Retinal pigment epithelial cell (primary cell): ENCODE data around the gene GRAP2.

Experiments
- DNase-seq: peaks from one replicate; pipeline ENCODE4 v3.0.0-alpha.2; 2010; ENCODE audit warnings: low read depth
- H3K4me3 ChIP-seq: 2 replicates; pipeline ENCODE4 v1.5.1; 2011; ENCODE audit warnings: mild to moderate bottlenecking, low read length, control low read depth, moderate library complexity
- TF ChIP-seq, protein P1 (sequence below): conservative IDR thresholded peaks from 2 replicates; pipeline ENCODE4 v1.5.1; 2011; ENCODE audit warnings: low read depth, low read length, control low read depth, inconsistent platforms

GRAP2 gene

DNA sequence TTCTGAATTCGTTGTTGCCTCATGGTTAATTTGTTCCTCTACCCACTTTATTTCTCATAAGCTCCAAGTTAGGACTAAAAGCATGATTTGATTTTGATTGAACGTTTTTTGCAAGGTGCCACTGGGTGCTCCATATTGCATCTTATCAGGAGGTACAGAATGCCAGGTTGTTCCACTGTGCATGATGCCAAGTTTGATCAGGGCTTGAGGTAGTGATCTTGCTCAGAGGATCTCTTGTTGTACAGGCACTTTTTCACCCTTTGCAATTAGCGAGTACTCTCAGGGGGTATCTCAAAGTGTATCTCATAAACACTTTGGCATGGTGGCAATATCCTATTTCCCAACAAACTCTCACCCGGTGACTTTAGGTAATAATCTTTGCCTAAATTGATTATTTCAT lies 4.0 kb downstream of the GRAP2 start:
- DNase-seq, result no peak
- TF ChIP-seq, protein P1, sequence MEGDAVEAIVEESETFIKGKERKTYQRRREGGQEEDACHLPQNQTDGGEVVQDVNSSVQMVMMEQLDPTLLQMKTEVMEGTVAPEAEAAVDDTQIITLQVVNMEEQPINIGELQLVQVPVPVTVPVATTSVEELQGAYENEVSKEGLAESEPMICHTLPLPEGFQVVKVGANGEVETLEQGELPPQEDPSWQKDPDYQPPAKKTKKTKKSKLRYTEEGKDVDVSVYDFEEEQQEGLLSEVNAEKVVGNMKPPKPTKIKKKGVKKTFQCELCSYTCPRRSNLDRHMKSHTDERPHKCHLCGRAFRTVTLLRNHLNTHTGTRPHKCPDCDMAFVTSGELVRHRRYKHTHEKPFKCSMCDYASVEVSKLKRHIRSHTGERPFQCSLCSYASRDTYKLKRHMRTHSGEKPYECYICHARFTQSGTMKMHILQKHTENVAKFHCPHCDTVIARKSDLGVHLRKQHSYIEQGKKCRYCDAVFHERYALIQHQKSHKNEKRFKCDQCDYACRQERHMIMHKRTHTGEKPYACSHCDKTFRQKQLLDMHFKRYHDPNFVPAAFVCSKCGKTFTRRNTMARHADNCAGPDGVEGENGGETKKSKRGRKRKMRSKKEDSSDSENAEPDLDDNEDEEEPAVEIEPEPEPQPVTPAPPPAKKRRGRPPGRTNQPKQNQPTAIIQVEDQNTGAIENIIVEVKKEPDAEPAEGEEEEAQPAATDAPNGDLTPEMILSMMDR, result no peak
- H3K4me3 ChIP-seq, result no peak overlapping the region

DNA sequence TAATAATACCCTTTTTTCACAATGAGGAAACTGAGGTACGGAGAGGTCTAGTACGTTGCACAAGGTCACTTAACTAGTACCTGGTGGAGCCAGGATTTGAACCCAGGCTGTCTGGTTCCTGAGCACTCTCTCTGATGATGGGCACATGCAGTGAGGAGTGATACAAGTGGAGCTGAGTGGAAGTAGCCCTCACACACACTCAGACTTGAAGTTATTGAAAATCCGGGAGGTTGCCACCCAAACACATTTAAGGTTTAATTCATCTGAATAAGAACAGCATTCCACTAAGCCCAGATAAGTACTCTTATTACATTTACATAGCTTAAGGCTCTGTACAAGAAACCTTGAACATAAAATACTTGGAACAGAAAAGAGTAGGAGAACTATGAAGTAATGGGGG lies 4.8 kb downstream of the GRAP2 start:
- TF ChIP-seq, protein P1, result no peak
- no peak overlapping the region for H3K4me3 ChIP-seq
- no peak for DNase-seq

DNA sequence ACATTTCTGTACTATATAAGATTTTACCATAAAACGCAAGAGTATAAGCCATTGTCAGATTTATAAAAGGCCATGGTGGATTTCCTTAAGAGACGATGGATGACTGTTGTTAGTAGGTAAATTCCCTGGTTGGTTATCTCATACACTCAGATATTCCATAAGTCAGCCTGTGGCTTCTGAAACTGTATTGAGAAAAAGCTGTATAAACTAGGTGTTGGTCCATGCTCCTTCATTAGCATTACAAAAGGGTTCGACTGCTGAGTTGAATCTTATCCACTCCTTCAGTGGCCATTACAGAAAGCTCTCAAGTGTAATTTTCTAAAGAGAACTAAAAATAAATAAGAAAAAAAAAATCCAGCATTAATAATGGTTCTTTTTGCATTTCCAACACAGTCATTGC lies 5.3 kb downstream of the GRAP2 start:
- no peak for DNase-seq
- no peak overlapping the region for H3K4me3 ChIP-seq
- TF ChIP-seq, protein P1, result no peak

DNA sequence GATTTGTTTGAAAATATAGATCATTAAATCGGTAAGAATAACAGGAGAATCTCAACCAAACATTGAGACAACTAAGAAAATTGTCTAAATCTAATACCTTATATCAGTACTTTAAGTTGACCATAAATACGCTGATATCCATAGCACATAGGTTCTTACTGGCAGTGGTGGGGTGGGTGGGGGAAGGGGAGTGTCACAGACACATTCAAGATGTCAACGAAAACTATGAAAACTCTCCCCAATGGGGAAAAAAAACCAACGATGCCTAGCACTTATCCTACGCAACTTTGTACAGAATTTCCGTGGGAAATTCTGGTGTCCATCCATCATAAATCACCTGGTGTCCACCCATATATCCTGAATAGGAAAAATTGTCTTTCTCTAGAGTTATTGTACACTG lies 6.2 kb downstream of the GRAP2 start:
- no peak for DNase-seq
- H3K4me3 ChIP-seq, result no peak overlapping the region
- TF ChIP-seq, protein P1, result no peak

DNA sequence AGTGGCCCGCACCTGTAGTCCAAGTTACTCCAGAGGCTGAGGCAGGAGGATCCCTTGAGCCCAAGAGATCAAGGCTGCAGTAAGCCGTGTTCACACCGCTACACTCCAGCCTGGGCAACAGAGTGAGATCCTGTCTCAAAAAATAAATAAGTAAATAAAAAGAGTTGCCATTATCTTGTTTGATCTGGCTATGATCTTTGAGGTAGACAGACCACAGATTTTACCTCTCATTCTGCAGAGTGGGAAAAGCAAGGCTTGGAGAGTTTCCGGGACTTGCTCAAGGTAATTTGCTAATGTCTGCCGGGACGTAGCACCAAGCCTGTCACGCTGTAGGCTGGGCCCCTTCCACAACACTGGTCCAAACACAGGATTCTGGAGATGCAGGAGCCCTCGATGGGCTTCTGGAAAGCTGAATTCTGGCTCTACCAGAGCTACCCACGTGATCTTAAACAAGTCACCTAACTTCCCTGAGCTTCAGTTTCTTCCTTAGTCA lies 6.8 kb downstream of the GRAP2 start:
- TF ChIP-seq, protein P1, result no peak
- DNase-seq, result no peak
- H3K4me3 ChIP-seq, result no peak overlapping the region

DNA sequence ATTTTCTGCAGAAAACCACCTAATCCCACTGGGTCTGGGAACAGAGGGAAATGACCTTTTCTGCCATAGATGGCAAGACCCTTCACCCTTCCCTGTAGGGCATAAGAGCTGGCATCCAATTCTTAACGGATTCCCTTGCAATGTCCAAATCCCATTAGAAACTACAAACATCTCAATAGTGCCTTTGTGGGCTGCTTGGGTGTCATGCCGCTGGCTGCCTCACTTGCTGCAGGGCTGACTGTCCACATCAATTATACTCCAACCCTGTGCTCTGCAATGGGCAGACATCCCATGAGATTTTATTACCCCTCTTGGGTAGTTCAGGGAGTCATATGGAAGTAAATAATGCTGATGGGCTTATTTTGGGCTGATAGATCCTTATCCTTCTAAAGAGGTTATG lies 7.3 kb downstream of the GRAP2 start:
- no peak for DNase-seq
- TF ChIP-seq, protein P1, result no peak
- no peak overlapping the region for H3K4me3 ChIP-seq

DNA sequence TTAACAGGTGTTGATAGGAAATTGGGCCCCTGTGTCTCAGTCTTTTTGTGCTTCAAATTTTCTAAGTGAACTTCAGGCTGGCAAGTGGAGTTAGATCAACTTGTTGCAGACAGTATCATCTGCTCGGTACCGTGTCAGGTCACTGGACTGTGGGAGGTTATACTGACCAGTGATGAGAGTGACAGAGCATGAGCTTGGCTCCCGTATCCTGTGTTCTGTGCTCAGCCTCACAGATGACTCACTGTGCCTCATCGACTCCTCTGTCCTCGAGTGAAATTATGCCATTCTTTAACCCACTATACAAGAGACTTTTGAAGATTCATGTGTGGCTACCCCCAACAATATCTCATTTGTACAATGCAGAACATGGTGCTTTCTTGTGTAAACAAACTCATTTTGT lies 7.9 kb downstream of the GRAP2 start:
- H3K4me3 ChIP-seq, result no peak overlapping the region
- TF ChIP-seq, protein P1, result no peak
- no peak for DNase-seq
